ENCODE results near the gene IGDCC3.

IGDCC3 gene

GRCh38 chr15:65377976-65378366 lies at the start of gene IGDCC3:
IGDCC3 (minus strand) TSS chr15:65378002; CDS start chr15:65377788, 214 bp downstream.
- DNase-seq (ENCODE audit: low read depth) = no peak

- no peak for DNase-seq (ENCODE audit: low read depth)
Measured at GRCh38 chr15:65426216-65426853, 48.5 kb upstream of the IGDCC3 start.

- DNase-seq (ENCODE audit: low read depth) = no peak
Measured at GRCh38 chr15:65424683-65425082, 46.9 kb upstream of the IGDCC3 start.

- no peak for DNase-seq (ENCODE audit: low read depth)
Measured at GRCh38 chr15:65423976-65424679, 46.3 kb upstream of the IGDCC3 start.

- DNase-seq (ENCODE audit: low read depth) = no peak
Measured at GRCh38 chr15:65423150-65423975, 45.6 kb upstream of the IGDCC3 start.

GRCh38 chr15:65421360-65422215 lies 43.8 kb upstream of the IGDCC3 start:
- DNase-seq (ENCODE audit: low read depth) = no peak

- DNase-seq (ENCODE audit: low read depth) = no peak
Measured at GRCh38 chr15:65420975-65421359, 43.2 kb upstream of the IGDCC3 start.

GRCh38 chr15:65418596-65418995 lies 40.8 kb upstream of the IGDCC3 start:
- no peak for DNase-seq (ENCODE audit: low read depth)

GRCh38 chr15:65416845-65417416 lies 39.1 kb upstream of the IGDCC3 start:
- no peak for DNase-seq (ENCODE audit: low read depth)

- no peak for DNase-seq (ENCODE audit: low read depth)
Measured at GRCh38 chr15:65414841-65415621, 37.2 kb upstream of the IGDCC3 start.

- DNase-seq (ENCODE audit: low read depth) = no peak
Measured at GRCh38 chr15:65413760-65414144, 36.0 kb upstream of the IGDCC3 start.

- no peak for DNase-seq (ENCODE audit: low read depth)
Measured at GRCh38 chr15:65413051-65413759, 35.4 kb upstream of the IGDCC3 start.

GRCh38 chr15:65412556-65412955 lies 34.8 kb upstream of the IGDCC3 start:
- DNase-seq (ENCODE audit: low read depth) = no peak

- DNase-seq (ENCODE audit: low read depth) = no peak
Measured at GRCh38 chr15:65411465-65412071, 33.8 kb upstream of the IGDCC3 start.

- no peak for DNase-seq (ENCODE audit: low read depth)
Measured at GRCh38 chr15:65410972-65411371, 33.2 kb upstream of the IGDCC3 start.

GRCh38 chr15:65410036-65410435 lies 32.2 kb upstream of the IGDCC3 start:
- DNase-seq (ENCODE audit: low read depth) = no peak

GRCh38 chr15:65409036-65409631 lies 31.3 kb upstream of the IGDCC3 start:
- DNase-seq (ENCODE audit: low read depth) = no peak

GRCh38 chr15:65408324-65409035 lies 30.7 kb upstream of the IGDCC3 start:
- DNase-seq (ENCODE audit: low read depth) = no peak

Measured in T-helper 22 cell (primary cell).